ENCODE results near the gene NOX4.

DNA sequence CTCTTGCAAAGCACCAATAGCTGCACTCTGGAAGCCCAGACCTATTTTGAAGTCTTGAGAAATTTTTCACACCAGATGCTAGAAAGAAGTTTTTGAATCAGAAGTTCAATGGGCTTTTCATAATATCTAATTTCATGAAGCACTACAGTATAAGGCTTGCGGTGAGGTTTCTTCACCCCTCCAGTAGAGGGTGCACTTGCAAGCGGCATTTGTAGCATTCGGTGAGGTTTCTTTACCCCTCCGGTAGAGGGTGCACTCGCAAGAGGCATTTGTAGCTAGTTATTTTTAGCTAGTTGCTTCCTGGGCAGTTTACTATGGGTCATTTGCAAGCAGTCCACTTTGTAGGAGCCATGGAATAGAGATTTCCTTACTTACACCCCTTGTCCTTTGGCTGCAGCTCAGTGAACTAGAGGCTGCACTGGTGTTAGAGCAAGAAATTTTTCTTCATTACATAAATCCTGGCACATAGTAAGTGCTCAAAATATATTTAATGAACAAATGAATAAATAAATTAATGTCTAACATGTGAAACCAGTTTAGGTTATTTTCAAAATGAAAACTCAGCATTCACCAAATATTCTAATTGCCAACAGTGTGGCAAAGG lies 7.8 kb upstream of the NOX4 start:
- no peak for TF ChIP-seq POLR2A (IDR thresholded peaks at IDR 0.05; ENCODE audit: low read depth, low read length)
- TF ChIP-seq NFYB (IDR thresholded peaks at IDR 0.05; ENCODE audit: insufficient read depth, low read depth, low read length), result no peak

Measured in GM12878 (cell line).